Stimulated activated naive B cell treated with anti-CD40 and anti-IgM and Interleukin-4, amounts not matched to agents 10 μg/mL and 1 μg/mL and 100 μg/mL, for 72 hours (primary cell): Measurements from ENCODE around the gene CA12.
"Not testable (repeated sequence)": the region's sequence is repeated elsewhere in the genome, so short reads cannot be mapped to it uniquely, and the experiment has no call there.

ENCODE experiments used
- ATAC-seq, 2 donors: fragments of 150-1000 bp; cut with Tn5 transposase; replicated peaks; 2 replicates each; pipeline ENCODE4 v1.10.0; 2021; ENCODE audit warnings: moderate library complexity in 1 of 2
- DNase-seq: peaks from one replicate; pipeline ENCODE4 v3.0.0; 2021
- H3K27ac Mint-ChIP-seq: one replicate; pipeline ENCODE4 v1.8.0; 2022; ENCODE audit warnings: mild to moderate bottlenecking, mixed read lengths
- H3K27me3 Mint-ChIP-seq, 2 donors: one replicate each; pipeline ENCODE4 v1.8.0; 2022; ENCODE audit warnings: mixed read lengths in 2 of 2
- H3K36me3 Mint-ChIP-seq, 2 donors: one replicate each; pipeline ENCODE4 v1.8.0; 2022; ENCODE audit warnings: mixed read lengths in 2 of 2, mild to moderate bottlenecking in 1 of 2
- H3K4me1 Mint-ChIP-seq, 2 donors: one replicate each; pipeline ENCODE4 v1.8.0; 2022; ENCODE audit warnings: mixed read lengths in 2 of 2, mild to moderate bottlenecking in 1 of 2
- H3K4me3 Mint-ChIP-seq, 2 donors: one replicate each; pipeline ENCODE4 v1.8.0; 2022; ENCODE audit warnings: mild to moderate bottlenecking in 2 of 2, mixed read lengths in 2 of 2, moderate library complexity in 1 of 2
- H3K9me3 Mint-ChIP-seq, 2 donors: one replicate each; pipeline ENCODE4 v1.8.0; 2022; ENCODE audit warnings: mixed read lengths in 2 of 2, mild to moderate bottlenecking in 1 of 2

CA12 gene

GRCh38 chr15:63349621-63350020 lies 32.0 kb downstream of the CA12 start:
- no peak for DNase-seq
- no peaks in the 10 kb centered on the region for H3K27me3 Mint-ChIP-seq
- H3K4me1 Mint-ChIP-seq = peaks cover 19 to 23% of the 10 kb centered on the region in 2 donors
- no peak overlapping the region for H3K27ac Mint-ChIP-seq
- H3K36me3 Mint-ChIP-seq = no peaks in the 10 kb centered on the region
- no peaks in the 10 kb centered on the region for H3K9me3 Mint-ChIP-seq
- no peak for ATAC-seq
- no peak overlapping the region for H3K4me3 Mint-ChIP-seq

GRCh38 chr15:63349156-63349555 lies 32.5 kb downstream of the CA12 start:
- ATAC-seq (no peak), DNase-seq (no peak)
- no peaks in the 10 kb centered on the region for H3K36me3 Mint-ChIP-seq
- H3K27ac Mint-ChIP-seq = no peak overlapping the region
- peaks cover 22 to 26% of the 10 kb centered on the region in 2 donors for H3K4me1 Mint-ChIP-seq
- no peaks in the 10 kb centered on the region for H3K27me3 Mint-ChIP-seq
- H3K9me3 Mint-ChIP-seq = no peaks in the 10 kb centered on the region
- no peak overlapping the region for H3K4me3 Mint-ChIP-seq

GRCh38 chr15:63348392-63348791 lies 33.3 kb downstream of the CA12 start:
- peak; percentile 44 to 64 for ATAC-seq
- Mint-ChIP-seq H3K27ac (peak overlapping the region; percentile 16), H3K27me3 (no peaks in the 10 kb centered on the region), H3K9me3 (no peaks in the 10 kb centered on the region), H3K4me1 (peaks cover 29 to 33% of the 10 kb centered on the region in 2 donors), H3K4me3 (peak overlapping the region in 1 of 2 donors; percentile 39), H3K36me3 (no peaks in the 10 kb centered on the region)
- DNase-seq = no peak

- Mint-ChIP-seq H3K4me3 (no peak overlapping the region), H3K27me3 (no peaks in the 10 kb centered on the region), H3K4me1 (peaks cover 34 to 44% of the 10 kb centered on the region in 2 donors), H3K36me3 (no peaks in the 10 kb centered on the region), H3K9me3 (no peaks in the 10 kb centered on the region), H3K27ac (no peak overlapping the region)
- DNase-seq (no peak), ATAC-seq (no peak)
Measured at GRCh38 chr15:63347074-63347857, 34.4 kb downstream of the CA12 start.

GRCh38 chr15:63345391-63345752 lies 36.3 kb downstream of the CA12 start:
- Mint-ChIP-seq H3K36me3 (no peaks in the 10 kb centered on the region), H3K4me3 (no peak overlapping the region), H3K4me1 (peaks cover 38 to 56% of the 10 kb centered on the region in 2 donors), H3K27me3 (peaks cover 0 to 1% of the 10 kb centered on the region in 2 donors), H3K27ac (no peak overlapping the region), H3K9me3 (no peaks in the 10 kb centered on the region)
- DNase-seq (no peak), ATAC-seq (no peak)

- ATAC-seq (no peak), DNase-seq (no peak)
- Mint-ChIP-seq H3K4me1 (peaks cover 38 to 61% of the 10 kb centered on the region in 2 donors), H3K27me3 (peaks cover 4 to 5% of the 10 kb centered on the region in 2 donors), H3K9me3 (no peaks in the 10 kb centered on the region), H3K4me3 (no peak overlapping the region), H3K27ac (peak overlapping the region; percentile 20), H3K36me3 (no peaks in the 10 kb centered on the region)
Measured at GRCh38 chr15:63344731-63345390, 36.8 kb downstream of the CA12 start.

- H3K27me3 Mint-ChIP-seq, DNase-seq, H3K36me3 Mint-ChIP-seq, H3K9me3 Mint-ChIP-seq: not testable (repeated sequence)
- peak overlapping the region; percentile 44 for H3K27ac Mint-ChIP-seq
- H3K4me3 Mint-ChIP-seq = peak overlapping the region in 1 of 2 donors; percentile 46
- H3K4me1 Mint-ChIP-seq = peaks cover 30 to 58% of the 10 kb centered on the region in 2 donors
- peak; percentile 94 to 95 for ATAC-seq
Measured at GRCh38 chr15:63342996-63343562, 38.6 kb downstream of the CA12 start.

GRCh38 chr15:63341898-63342297 lies 39.7 kb downstream of the CA12 start:
- Mint-ChIP-seq H3K27me3 (peaks cover 4 to 5% of the 10 kb centered on the region in 2 donors), H3K4me1 (peaks cover 26 to 47% of the 10 kb centered on the region in 2 donors), H3K36me3 (no peaks in the 10 kb centered on the region), H3K9me3 (no peaks in the 10 kb centered on the region), H3K27ac (no peak overlapping the region), H3K4me3 (no peak overlapping the region)
- DNase-seq = no peak
- ATAC-seq = no peak

GRCh38 chr15:63340878-63341277 lies 40.8 kb downstream of the CA12 start:
- H3K27me3 Mint-ChIP-seq = peaks cover 4 to 5% of the 10 kb centered on the region in 2 donors
- H3K4me3 Mint-ChIP-seq = no peak overlapping the region
- no peaks in the 10 kb centered on the region for H3K36me3 Mint-ChIP-seq
- ATAC-seq (no peak), DNase-seq (no peak)
- no peaks in the 10 kb centered on the region for H3K9me3 Mint-ChIP-seq
- no peak overlapping the region for H3K27ac Mint-ChIP-seq
- peaks cover 23 to 43% of the 10 kb centered on the region in 2 donors for H3K4me1 Mint-ChIP-seq

GRCh38 chr15:63340353-63340752 lies 41.3 kb downstream of the CA12 start:
- Mint-ChIP-seq H3K9me3 (no peaks in the 10 kb centered on the region), H3K36me3 (no peaks in the 10 kb centered on the region), H3K27ac (no peak overlapping the region), H3K27me3 (peaks cover 4 to 5% of the 10 kb centered on the region in 2 donors), H3K4me3 (no peak overlapping the region), H3K4me1 (peaks cover 23 to 43% of the 10 kb centered on the region in 2 donors)
- no peak for ATAC-seq
- no peak for DNase-seq

- no peak for ATAC-seq
- no peak overlapping the region for H3K4me3 Mint-ChIP-seq
- H3K27me3 Mint-ChIP-seq = peaks cover 4 to 5% of the 10 kb centered on the region in 2 donors
- DNase-seq = no peak
- H3K27ac Mint-ChIP-seq = no peak overlapping the region
- no peaks in the 10 kb centered on the region for H3K36me3 Mint-ChIP-seq
- no peaks in the 10 kb centered on the region for H3K9me3 Mint-ChIP-seq
- peaks cover 21 to 43% of the 10 kb centered on the region in 2 donors for H3K4me1 Mint-ChIP-seq
Measured at GRCh38 chr15:63339836-63340235, 41.8 kb downstream of the CA12 start.

- Mint-ChIP-seq H3K27me3 (peaks cover 4 to 5% of the 10 kb centered on the region in 2 donors), H3K27ac (no peak overlapping the region), H3K4me3 (no peak overlapping the region), H3K4me1 (peaks cover 16 to 41% of the 10 kb centered on the region in 2 donors), H3K36me3 (no peaks in the 10 kb centered on the region), H3K9me3 (no peaks in the 10 kb centered on the region)
- ATAC-seq (no peak), DNase-seq (no peak)
Measured at GRCh38 chr15:63339006-63339766, 42.5 kb downstream of the CA12 start.

- no peak overlapping the region for H3K4me3 Mint-ChIP-seq
- H3K4me1 Mint-ChIP-seq = peaks cover 8 to 30% of the 10 kb centered on the region in 2 donors
- ATAC-seq = no peak
- H3K27ac Mint-ChIP-seq = no peak overlapping the region
- no peak for DNase-seq
- no peaks in the 10 kb centered on the region for H3K36me3 Mint-ChIP-seq
- no peaks in the 10 kb centered on the region for H3K9me3 Mint-ChIP-seq
- H3K27me3 Mint-ChIP-seq = peaks cover 4 to 5% of the 10 kb centered on the region in 2 donors
Measured at GRCh38 chr15:63338170-63338569, 43.5 kb downstream of the CA12 start.

- Mint-ChIP-seq H3K27ac (no peak overlapping the region), H3K4me1 (peaks cover 2 to 20% of the 10 kb centered on the region in 2 donors), H3K9me3 (no peaks in the 10 kb centered on the region), H3K36me3 (no peaks in the 10 kb centered on the region), H3K4me3 (no peak overlapping the region), H3K27me3 (peaks cover 4 to 5% of the 10 kb centered on the region in 2 donors)
- no peak for DNase-seq
- no peak for ATAC-seq
Measured at GRCh38 chr15:63337046-63337445, 44.6 kb downstream of the CA12 start.
